Measurements from ENCODE around the gene SLC25A45. TPM values are rescaled to one million over a fixed set of nuclear protein-coding genes. Genes with fewer than 3 reads are reported as not detected.

The SLC25A45 gene
- polyA plus RNA-seq, 1 of the 3 experiments (the other 2 are of a cell fraction): 3.6 TPM

DNA sequence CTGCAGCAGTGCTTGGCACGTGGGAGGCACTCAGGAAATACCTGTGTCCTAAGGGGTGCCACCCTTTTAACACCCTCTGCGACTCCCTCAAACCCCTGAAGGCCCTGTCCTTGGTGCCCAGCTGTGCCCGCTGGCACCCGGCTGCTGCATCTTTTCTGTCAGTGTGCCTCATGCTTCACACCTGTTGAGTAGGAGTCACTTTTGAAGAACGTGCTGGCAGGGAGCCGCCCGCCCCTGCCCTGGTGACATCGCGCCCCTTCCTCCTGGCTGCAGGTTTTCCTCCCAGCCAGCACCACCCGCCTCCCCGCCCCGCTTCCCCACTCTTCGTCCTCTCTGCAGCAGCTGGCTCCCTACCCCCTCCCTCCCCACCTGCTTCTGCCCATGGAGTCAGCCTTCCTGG, 21.8 kb upstream of the SLC25A45 start (continued):
- TF ChIP-seq USF2 (IDR thresholded peaks at IDR 0.05; ENCODE audit: borderline replicate concordance, low read depth, low read length) (no peak), POLR2AphosphoS5 (IDR thresholded peaks at IDR 0.05; ENCODE audit: low read depth, low read length) (no peak), TCF12 (IDR thresholded peaks at IDR 0.05) (no peak), CHD2 (IDR thresholded peaks at IDR 0.05; ENCODE audit: low read length, partially characterized antibody) (no peak)

DNA sequence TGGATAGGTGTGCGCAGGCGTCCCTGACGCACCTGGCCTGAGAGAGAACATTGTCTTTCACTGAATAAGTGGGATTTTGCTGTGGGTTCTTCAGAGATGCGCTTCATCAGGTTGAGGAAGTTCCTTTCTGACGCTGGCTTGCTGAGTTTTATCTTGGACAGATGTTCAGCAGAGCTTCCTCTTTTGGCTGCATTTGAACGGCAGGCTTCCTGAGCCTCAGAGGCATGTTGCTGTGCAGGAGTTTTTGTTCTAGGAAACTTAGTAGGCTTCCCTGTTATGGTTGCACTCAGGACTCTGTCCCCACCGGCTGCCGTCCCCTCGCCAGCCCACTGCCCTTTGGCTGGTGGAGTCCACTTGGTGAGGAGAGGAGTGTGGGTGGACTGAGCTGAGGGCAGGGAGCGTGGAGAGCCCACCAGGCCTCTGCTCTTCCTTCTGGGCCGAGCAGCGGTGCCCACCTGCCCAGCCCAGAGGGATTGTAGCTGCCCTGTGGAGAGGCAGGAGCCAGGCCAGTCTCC, 21.2 kb upstream of the SLC25A45 start:
- POLR2A ChIA-PET: no interaction called here
- no peaks in the 10 kb centered on the region for H3K9me3 ChIP-seq
- TF ChIP-seq, protein P1, sequence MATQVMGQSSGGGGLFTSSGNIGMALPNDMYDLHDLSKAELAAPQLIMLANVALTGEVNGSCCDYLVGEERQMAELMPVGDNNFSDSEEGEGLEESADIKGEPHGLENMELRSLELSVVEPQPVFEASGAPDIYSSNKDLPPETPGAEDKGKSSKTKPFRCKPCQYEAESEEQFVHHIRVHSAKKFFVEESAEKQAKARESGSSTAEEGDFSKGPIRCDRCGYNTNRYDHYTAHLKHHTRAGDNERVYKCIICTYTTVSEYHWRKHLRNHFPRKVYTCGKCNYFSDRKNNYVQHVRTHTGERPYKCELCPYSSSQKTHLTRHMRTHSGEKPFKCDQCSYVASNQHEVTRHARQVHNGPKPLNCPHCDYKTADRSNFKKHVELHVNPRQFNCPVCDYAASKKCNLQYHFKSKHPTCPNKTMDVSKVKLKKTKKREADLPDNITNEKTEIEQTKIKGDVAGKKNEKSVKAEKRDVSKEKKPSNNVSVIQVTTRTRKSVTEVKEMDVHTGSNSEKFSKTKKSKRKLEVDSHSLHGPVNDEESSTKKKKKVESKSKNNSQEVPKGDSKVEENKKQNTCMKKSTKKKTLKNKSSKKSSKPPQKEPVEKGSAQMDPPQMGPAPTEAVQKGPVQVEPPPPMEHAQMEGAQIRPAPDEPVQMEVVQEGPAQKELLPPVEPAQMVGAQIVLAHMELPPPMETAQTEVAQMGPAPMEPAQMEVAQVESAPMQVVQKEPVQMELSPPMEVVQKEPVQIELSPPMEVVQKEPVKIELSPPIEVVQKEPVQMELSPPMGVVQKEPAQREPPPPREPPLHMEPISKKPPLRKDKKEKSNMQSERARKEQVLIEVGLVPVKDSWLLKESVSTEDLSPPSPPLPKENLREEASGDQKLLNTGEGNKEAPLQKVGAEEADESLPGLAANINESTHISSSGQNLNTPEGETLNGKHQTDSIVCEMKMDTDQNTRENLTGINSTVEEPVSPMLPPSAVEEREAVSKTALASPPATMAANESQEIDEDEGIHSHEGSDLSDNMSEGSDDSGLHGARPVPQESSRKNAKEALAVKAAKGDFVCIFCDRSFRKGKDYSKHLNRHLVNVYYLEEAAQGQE (IDR thresholded peaks at IDR 0.05; ENCODE audit: low read depth, low read length): no peak
- TF ChIP-seq RXRA (IDR thresholded peaks at IDR 0.05; ENCODE audit: borderline replicate concordance, low read depth) (no peak), RFX5 (IDR thresholded peaks at IDR 0.05; ENCODE audit: low read length) (no peak)
- no peak overlapping the region for H3K4me3 ChIP-seq (ENCODE audit: low read depth in 2 of 2, low read length in 1 of 2)
- H3F3A ChIP-seq (replicated peaks; ENCODE audit: insufficient read depth): peaks cover 3% of the 10 kb centered on the region
- no peak overlapping the region for H3K27ac ChIP-seq (ENCODE audit: low read depth in 2 of 2, low read length in 1 of 2)
- no peak overlapping the region for H3K4me2 ChIP-seq
- H3K79me2 ChIP-seq (ENCODE audit: insufficient read depth): no peaks in the 10 kb centered on the region
- H3K9me2 ChIP-seq: no peaks in the 10 kb centered on the region
- WGBS (ENCODE audit: low lambda C conversion rate): 91% methylated on average over 11 of the region's 12 CpGs
- H3K27me3 ChIP-seq (ENCODE audit: insufficient read depth): no peaks in the 10 kb centered on the region
- H3K9ac ChIP-seq: no peak overlapping the region
- no peak for DNase-seq
- CTCF ChIA-PET: interaction anchor here (2.2 kb wide), 1 partner anchor 65 kb away, joined by 5 read pairs; no protein-coding TSS in a partner anchor
- H3K36me3 ChIP-seq (replicated peaks in 1 of 2; ENCODE audit: control insufficient read depth in 1 of 2, insufficient read depth in 2 of 2, low read length in 1 of 2): peaks cover 16 to 18% of the 10 kb centered on the region in 2 experiments
- H4K20me1 ChIP-seq (ENCODE audit: insufficient read depth): no peaks in the 10 kb centered on the region
- no peaks in the 10 kb centered on the region for H3K4me1 ChIP-seq (ENCODE audit: control insufficient read depth in 1 of 2, insufficient read depth in 2 of 2, low read depth in 1 of 2, low read length in 1 of 2)
- H2AFZ ChIP-seq (ENCODE audit: low read depth): no peak overlapping the region

DNA sequence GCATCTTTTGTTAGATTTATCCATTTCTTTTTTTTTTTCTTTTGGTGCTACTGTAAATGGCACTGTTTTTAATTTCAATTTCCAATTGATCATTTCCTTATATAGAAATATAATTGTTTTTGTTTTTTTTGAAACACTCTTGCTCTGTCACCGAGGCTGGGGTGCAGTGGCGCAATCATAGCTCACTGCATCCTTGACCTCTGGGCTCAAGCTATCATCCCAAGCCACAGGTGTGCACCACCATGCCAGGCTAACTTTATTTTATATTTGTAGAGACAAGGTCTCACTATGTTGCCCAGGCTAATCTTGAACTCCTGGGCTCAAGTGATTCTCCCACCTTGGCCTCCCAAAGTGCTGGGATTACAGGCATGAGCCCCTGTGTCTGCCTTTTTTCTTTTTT, 20.3 kb upstream of the SLC25A45 start:
- Histone ChIP-seq H3K27me3 (ENCODE audit: insufficient read depth) (no peaks in the 10 kb centered on the region), H4K20me1 (ENCODE audit: insufficient read depth) (no peaks in the 10 kb centered on the region), H3K79me2 (ENCODE audit: insufficient read depth) (no peaks in the 10 kb centered on the region), H3K4me3 (ENCODE audit: low read depth in 2 of 2, low read length in 1 of 2) (no peak overlapping the region), H3K27ac (ENCODE audit: low read depth in 2 of 2, low read length in 1 of 2) (no peak overlapping the region), H3K9me2 (no peaks in the 10 kb centered on the region), H3K36me3 (replicated peaks in 1 of 2; ENCODE audit: control insufficient read depth in 1 of 2, insufficient read depth in 2 of 2, low read length in 1 of 2) (peaks cover 14% of the 10 kb centered on the region in 2 experiments), H3K4me1 (ENCODE audit: control insufficient read depth in 1 of 2, insufficient read depth in 2 of 2, low read depth in 1 of 2, low read length in 1 of 2) (no peaks in the 10 kb centered on the region), H3K9ac (no peak overlapping the region), H3K4me2 (no peak overlapping the region), H2AFZ (ENCODE audit: low read depth) (no peak overlapping the region), H3F3A (replicated peaks; ENCODE audit: insufficient read depth) (peaks cover 3% of the 10 kb centered on the region), H3K9me3 (no peaks in the 10 kb centered on the region)
- TF ChIP-seq CHD2 (IDR thresholded peaks at IDR 0.05; ENCODE audit: low read length, partially characterized antibody): no peak
- no peak for TF ChIP-seq NFIC (IDR thresholded peaks at IDR 0.05; ENCODE audit: borderline replicate concordance)
- no peak for TF ChIP-seq RCOR1 (IDR thresholded peaks at IDR 0.05; ENCODE audit: low read length)
- TF ChIP-seq EP300 (IDR thresholded peaks at IDR 0.05; ENCODE audit: borderline replicate concordance in 1 of 2, low read depth in 1 of 2, low read length in 1 of 2): no peak
- TF ChIP-seq JUND (IDR thresholded peaks at IDR 0.05): no peak
- no peak for TF ChIP-seq RFX5 (IDR thresholded peaks at IDR 0.05; ENCODE audit: low read length)
- TF ChIP-seq GATA2 (CRISPR knock-in tag; IDR thresholded peaks at IDR 0.05): no peak
- no peak for TF ChIP-seq MEF2A (IDR thresholded peaks at IDR 0.05; ENCODE audit: borderline replicate concordance, low read depth)
- TF ChIP-seq, protein P2, sequence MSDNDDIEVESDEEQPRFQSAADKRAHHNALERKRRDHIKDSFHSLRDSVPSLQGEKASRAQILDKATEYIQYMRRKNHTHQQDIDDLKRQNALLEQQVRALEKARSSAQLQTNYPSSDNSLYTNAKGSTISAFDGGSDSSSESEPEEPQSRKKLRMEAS (IDR thresholded peaks at IDR 0.05; ENCODE audit: low read depth): no peak
- TF ChIP-seq SMC3 (IDR thresholded peaks at IDR 0.05; ENCODE audit: low read depth, low read length): no peak
- TF ChIP-seq TAF1 (IDR thresholded peaks at IDR 0.05; ENCODE audit: borderline replicate concordance, low read depth, low read length): no peak
- no peak for TF ChIP-seq POLR2AphosphoS5 (IDR thresholded peaks at IDR 0.05; ENCODE audit: low read depth, low read length)
- TF ChIP-seq FOXJ3 (CRISPR knock-in tag; IDR thresholded peaks at IDR 0.05): no peak
- no peak for TF ChIP-seq EZH2phosphoT487 (IDR thresholded peaks at IDR 0.05; ENCODE audit: borderline replicate concordance, low read depth)
- CTCF ChIA-PET: interaction anchor here (7.0 kb wide), 1 partner anchor 13 kb away, joined by 40 read pairs; no protein-coding TSS in a partner anchor
- DNase-seq: no peak
- WGBS (ENCODE audit: low lambda C conversion rate): 92% methylated on average over 2 of the region's 2 CpGs
- POLR2A ChIA-PET: no interaction called here

Data from SK-N-SH (cell line).